ENCODE results near the gene DHX9.

- TF ChIP-seq POLR2AphosphoS5 (IDR thresholded peaks at IDR 0.05; ENCODE audit: low read depth, low read length) = no peak
- TF ChIP-seq TAF1 (IDR thresholded peaks at IDR 0.05; ENCODE audit: borderline replicate concordance, insufficient read depth, low read length) = no peak
- TF ChIP-seq SIN3A (IDR thresholded peaks at IDR 0.05; ENCODE audit: borderline replicate concordance, insufficient read depth, low read length) = no peak
- no peak for TF ChIP-seq REST (IDR thresholded peaks at IDR 0.05; ENCODE audit: insufficient read depth in 1 of 2, low read depth in 2 of 2, low read length in 2 of 2)
These were observed 91.8 kb downstream of the DHX9 start for GRCh38 chr1:182930985-182931384.
